Spleen (tissue), 11 donors: Measurements from ENCODE around the gene JMJD1C. TPM values are rescaled to one million over a fixed set of nuclear protein-coding genes. Genes with fewer than 3 reads are reported as not detected.
"Not testable (repeated sequence)": the region's sequence is repeated elsewhere in the genome, so short reads cannot be mapped to it uniquely, and the experiment has no call there.

ENCODE experiments used
- DNase-seq: peaks from one replicate; pipeline ENCODE4 v3.0.0-alpha.2; 2020
- H3K27ac ChIP-seq, 8 donors: fragments of 200-600 bp; sonication (generic) in 7 of 8; 1 replicate in 4 of 8; 2 replicates in 4 of 8; pipeline versions ENCODE4 v1.5.0 to v1.8.0; 2016 to 2021; ENCODE audit warnings: inconsistent platforms in 4 of 8, mild to moderate bottlenecking in 4 of 8, moderate library complexity in 1 of 8
- H3K27me3 ChIP-seq, 7 donors: fragments of 200-600 bp; sonication (generic) in 6 of 7; replicated peaks in 1 of 7; 1 replicate in 4 of 7; 2 replicates in 3 of 7; pipeline versions ENCODE4 v1.5.0 to v1.8.0; 2016 to 2021; ENCODE audit warnings: inconsistent platforms in 3 of 7, mild to moderate bottlenecking in 1 of 7
- H3K36me3 ChIP-seq, 6 donors: fragments of 200-600 bp; sonication (generic) in 5 of 6; 1 replicate in 4 of 6; 2 replicates in 2 of 6; pipeline versions ENCODE4 v1.5.0 to v1.8.0; 2016 to 2021; ENCODE audit warnings: inconsistent platforms in 2 of 6
- H3K4me1 ChIP-seq, 6 donors: fragments of 200-600 bp; sonication (generic) in 5 of 6; 1 replicate in 3 of 6; 2 replicates in 3 of 6; pipeline versions ENCODE4 v1.5.0 to v1.8.0; 2016 to 2021; ENCODE audit warnings: inconsistent platforms in 3 of 6
- H3K4me3 ChIP-seq, 8 donors: fragments of 200-600 bp; sonication (generic) in 7 of 8; 1 replicate in 4 of 8; 2 replicates in 4 of 8; pipeline versions ENCODE4 v1.5.0 to v1.8.0; 2016 to 2021; ENCODE audit warnings: inconsistent platforms in 4 of 8, mild to moderate bottlenecking in 4 of 8, moderate library complexity in 2 of 8
- H3K9me3 ChIP-seq, 8 donors: fragments of 200-600 bp; sonication (generic) in 7 of 8; 1 replicate in 4 of 8; 2 replicates in 4 of 8; pipeline versions ENCODE4 v1.5.0 to v1.8.0; 2016 to 2021; ENCODE audit warnings: inconsistent platforms in 4 of 8
- POLR2A ChIP-seq, 3 donors: fragments of 450-650 bp; IDR thresholded peaks; one replicate each; pipeline ENCODE4 v1.5.1; 2017; ENCODE audit warnings: antibody characterized with exemption in 3 of 3, mild to moderate bottlenecking in 1 of 3
- POLR2AphosphoS5 ChIP-seq, 3 donors: sonication (generic); formaldehyde crosslinking; IDR thresholded peaks; one replicate each; pipeline ENCODE4 v1.5.1; 2017; ENCODE audit warnings: antibody characterized with exemption in 3 of 3
- WGBS, 5 donors: extraction: QIAGEN DNeasy Blood & Tissue Kit in 3 of 5; methylation state at CpG; one replicate each; pipeline versions ENCODE4 v1.1.5 to v1.1.7; 2013 to 2018; 5-methylcytosine and 5-hydroxymethylcytosine counted together
- intact Hi-C: fragments of 100-400 bp; cut with DNase I; formaldehyde crosslinking; loops from one replicate; pipeline ENCODE4 v1.15.0; 2023; ENCODE audit warnings: low total_unique reads
- polyA plus RNA-seq, 3 donors: library from polyadenylated mRNA; stranded (reverse); fragments of 200-250 nt; gene quantifications; one replicate each; pipeline ENCODE4 v1.2.1, GENCODE V29; 2013
- total RNA-seq, 7 donors: library from RNA; depleted of rRNA in 3 of 7; stranded (reverse); fragments of >200 nt in 3 of 7; fragmentation: NEBNext Ultra II Directional in 4 of 7; extraction: Animal tissue kit (Norgen Biotek cat#: 25700) in 4 of 7; gene quantifications; one replicate each; pipeline versions ENCODE4 v1.1.0 to v1.2.1, GENCODE V29; 2016 to 2021
- TF ChIP-seq, protein P1 (sequence below), 11 experiments: fragments of 200-600 bp in 7 of 11; fragments of 450-650 bp in 4 of 11; sonication (generic) in 4 of 11; IDR thresholded peaks in 8 of 11; conservative IDR thresholded peaks in 3 of 11; 1 replicate in 7 of 11; 2 replicates in 4 of 11; pipeline versions ENCODE4 v1.4.0 to v1.8.0; 2016 to 2021; ENCODE audit warnings: antibody characterized with exemption in 11 of 11, inconsistent platforms in 4 of 11, mild to moderate bottlenecking in 1 of 11
- donor health status: healthy with polysubstance abuse.
- donor health status: DM: no; HTN: no; CAD: no; lungs with moderate emphysema.
- donor health status: DM: no; HTN: no; CAD: no.
- donor health status: Bipolar disorder and iron deficiency.
- donor health status: healthy.
- donor health status: DM: no; HTN: no; CAD: no.
- donor health status: DM: yes; HTN: yes; CAD: no.

JMJD1C gene
- total and polyA plus RNA-seq, 10 donors = 54.3 to 272 (median 137) TPM

DNA sequence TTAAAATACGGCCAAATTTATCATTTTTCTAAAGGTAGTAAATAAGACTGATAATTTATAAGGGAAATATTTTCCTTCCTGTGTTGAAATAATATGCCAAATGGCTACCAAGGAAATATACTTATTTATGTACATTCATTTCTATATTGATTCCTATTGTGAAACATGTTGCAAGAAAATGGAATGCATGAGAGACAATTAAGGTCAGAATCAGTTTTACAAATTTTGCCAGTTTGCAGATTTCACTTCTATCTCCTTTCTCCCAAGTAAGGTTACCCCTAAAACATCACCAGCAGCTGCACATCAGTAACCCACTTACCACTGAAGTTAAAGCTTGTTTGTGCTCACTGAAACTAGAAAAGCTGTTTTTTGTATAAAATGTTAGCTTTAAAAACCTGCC lies 36.2 kb upstream of the JMJD1C start:
- Histone ChIP-seq H3K27ac (no peak overlapping the region), H3K36me3 (no peaks in the 10 kb centered on the region), H3K4me3 (no peak overlapping the region), H3K27me3 (no peaks in the 10 kb centered on the region), H3K9me3 (no peaks in the 10 kb centered on the region), H3K4me1 (peaks cover 0 to 47% (median 11%) of the 10 kb centered on the region in 6 donors)
- intact Hi-C loops = no loop called here
- WGBS, 5 donors = 93 to 97% (median 95%) methylated on average over 1 of the region's 1 CpG
- no peak for DNase-seq
- TF ChIP-seq, protein P1, sequence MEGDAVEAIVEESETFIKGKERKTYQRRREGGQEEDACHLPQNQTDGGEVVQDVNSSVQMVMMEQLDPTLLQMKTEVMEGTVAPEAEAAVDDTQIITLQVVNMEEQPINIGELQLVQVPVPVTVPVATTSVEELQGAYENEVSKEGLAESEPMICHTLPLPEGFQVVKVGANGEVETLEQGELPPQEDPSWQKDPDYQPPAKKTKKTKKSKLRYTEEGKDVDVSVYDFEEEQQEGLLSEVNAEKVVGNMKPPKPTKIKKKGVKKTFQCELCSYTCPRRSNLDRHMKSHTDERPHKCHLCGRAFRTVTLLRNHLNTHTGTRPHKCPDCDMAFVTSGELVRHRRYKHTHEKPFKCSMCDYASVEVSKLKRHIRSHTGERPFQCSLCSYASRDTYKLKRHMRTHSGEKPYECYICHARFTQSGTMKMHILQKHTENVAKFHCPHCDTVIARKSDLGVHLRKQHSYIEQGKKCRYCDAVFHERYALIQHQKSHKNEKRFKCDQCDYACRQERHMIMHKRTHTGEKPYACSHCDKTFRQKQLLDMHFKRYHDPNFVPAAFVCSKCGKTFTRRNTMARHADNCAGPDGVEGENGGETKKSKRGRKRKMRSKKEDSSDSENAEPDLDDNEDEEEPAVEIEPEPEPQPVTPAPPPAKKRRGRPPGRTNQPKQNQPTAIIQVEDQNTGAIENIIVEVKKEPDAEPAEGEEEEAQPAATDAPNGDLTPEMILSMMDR (IDR thresholded peaks at IDR 0.05 in 8 of 11, conservative IDR thresholded peaks at IDR 0.05 in 3 of 11) = no peak
- TF ChIP-seq POLR2AphosphoS5 (IDR thresholded peaks at IDR 0.05) (no peak), POLR2A (IDR thresholded peaks at IDR 0.05) (no peak)

DNA sequence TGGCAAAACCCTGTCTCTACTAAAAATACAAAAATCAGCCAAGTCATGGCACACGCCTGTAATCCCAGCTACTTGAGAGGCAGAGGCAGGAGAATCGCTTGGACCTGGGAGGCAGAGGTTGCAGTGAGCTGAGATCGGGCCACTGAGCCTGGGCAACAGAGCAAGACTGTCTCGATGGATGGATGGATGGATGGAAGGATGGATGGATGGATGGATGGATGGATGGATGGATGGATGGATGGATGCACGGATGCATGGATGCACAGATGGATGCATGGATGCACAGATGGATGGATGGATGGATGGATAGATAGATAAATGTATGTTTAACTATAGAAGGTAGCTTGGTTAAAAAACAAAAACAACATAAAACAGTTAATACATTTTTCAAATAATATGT lies 34.8 kb upstream of the JMJD1C start:
- DNase-seq, H3K36me3 ChIP-seq, H3K4me3 ChIP-seq, intact Hi-C loops, H3K27ac ChIP-seq, H3K27me3 ChIP-seq, H3K9me3 ChIP-seq: not testable (repeated sequence)
- WGBS, 5 donors = 90 to 98% (median 95%) methylated on average over 5 of the region's 5 CpGs
- H3K4me1 ChIP-seq = peaks cover 0 to 39% (median 7%) of the 10 kb centered on the region in 6 donors

DNA sequence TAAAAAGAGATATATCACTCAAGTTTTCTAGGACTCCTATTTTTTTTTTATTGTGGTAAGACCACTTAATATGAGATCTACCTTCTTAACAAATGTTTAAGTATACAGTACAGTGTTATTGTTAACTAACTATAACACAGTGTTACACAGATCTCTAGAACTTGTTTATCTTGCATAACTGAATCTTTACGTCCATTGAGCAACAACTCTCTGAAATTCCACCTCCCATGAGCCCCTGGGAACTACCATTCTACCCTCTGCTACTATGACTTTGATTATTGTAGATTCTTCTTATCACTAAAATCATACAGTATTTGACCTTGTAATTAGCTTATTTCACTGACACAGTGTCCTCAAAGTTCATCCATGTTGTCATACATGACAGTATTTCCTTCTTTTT lies 32.9 kb upstream of the JMJD1C start:
- Histone ChIP-seq H3K36me3 (no peaks in the 10 kb centered on the region), H3K9me3 (no peaks in the 10 kb centered on the region), H3K4me1 (peaks cover 0 to 27% (median 6%) of the 10 kb centered on the region in 6 donors), H3K27me3 (no peaks in the 10 kb centered on the region), H3K4me3 (no peak overlapping the region), H3K27ac (no peak overlapping the region)
- DNase-seq = no peak
- no peak for TF ChIP-seq POLR2AphosphoS5 (IDR thresholded peaks at IDR 0.05)
- intact Hi-C loops = no loop called here
- WGBS, 5 donors = 44 to 90% (median 72%) methylated on average over 1 of the region's 1 CpG

DNA sequence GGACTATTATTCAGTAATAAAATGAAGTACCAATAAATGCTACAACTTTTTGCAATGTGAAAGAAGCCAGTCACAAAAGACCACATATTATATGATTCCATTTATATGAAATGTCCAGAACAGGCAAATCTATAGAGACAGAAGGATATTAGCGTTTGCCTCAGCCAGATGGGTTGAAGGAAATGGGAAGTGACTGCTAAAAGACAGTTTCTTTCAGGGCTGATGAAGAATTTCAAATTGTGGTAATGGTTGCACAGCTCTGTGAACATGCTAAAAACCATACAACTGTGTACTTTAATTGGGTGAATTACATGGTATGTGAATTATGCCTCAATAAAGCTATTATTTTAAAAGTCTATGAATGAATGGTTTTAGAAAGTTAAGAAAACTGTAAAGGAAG lies 31.5 kb upstream of the JMJD1C start:
- intact Hi-C loops = no loop called here
- TF ChIP-seq, protein P1 (IDR thresholded peaks at IDR 0.05 in 8 of 11, conservative IDR thresholded peaks at IDR 0.05 in 3 of 11) = no peak
- TF ChIP-seq POLR2A (IDR thresholded peaks at IDR 0.05) (no peak), POLR2AphosphoS5 (IDR thresholded peaks at IDR 0.05) (no peak)
- no peaks in the 10 kb centered on the region for H3K36me3 ChIP-seq
- 26 to 42% (median 41%) methylated on average over 1 of the region's 1 CpG for WGBS, 5 donors
- DNase-seq = no peak
- no peaks in the 10 kb centered on the region for H3K27me3 ChIP-seq
- H3K27ac ChIP-seq = no peak overlapping the region
- no peaks in the 10 kb centered on the region for H3K9me3 ChIP-seq
- H3K4me3 ChIP-seq = no peak overlapping the region
- H3K4me1 ChIP-seq = peaks cover 0 to 34% (median 6%) of the 10 kb centered on the region in 6 donors

DNA sequence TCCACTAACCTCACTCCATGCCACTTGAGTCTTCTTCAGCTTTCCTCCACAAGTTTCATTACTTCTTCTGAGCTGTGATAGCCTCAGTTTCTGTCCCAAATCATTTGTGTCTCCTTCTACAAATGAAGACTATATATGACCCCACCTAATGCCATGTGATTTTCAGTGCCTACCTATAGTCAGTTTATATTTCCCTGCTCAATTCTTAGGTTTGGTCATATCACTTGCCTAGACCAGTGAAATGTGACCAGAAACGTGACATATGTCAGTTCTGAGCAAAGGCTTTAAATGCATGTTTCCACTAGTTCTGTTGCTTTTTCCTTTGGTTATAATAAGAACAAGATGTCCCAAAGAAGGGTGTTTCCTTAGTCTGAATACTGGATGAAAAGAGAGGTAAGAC lies 30.8 kb upstream of the JMJD1C start:
- Histone ChIP-seq H3K27ac (no peak overlapping the region), H3K36me3 (no peaks in the 10 kb centered on the region), H3K27me3 (no peaks in the 10 kb centered on the region), H3K4me1 (peaks cover 0 to 41% (median 10%) of the 10 kb centered on the region in 6 donors), H3K4me3 (no peak overlapping the region), H3K9me3 (no peaks in the 10 kb centered on the region)
- no peak for TF ChIP-seq POLR2A (IDR thresholded peaks at IDR 0.05)
- no peak for TF ChIP-seq POLR2AphosphoS5 (IDR thresholded peaks at IDR 0.05)
- TF ChIP-seq, protein P1 (IDR thresholded peaks at IDR 0.05 in 8 of 11, conservative IDR thresholded peaks at IDR 0.05 in 3 of 11) = no peak
- no peak for DNase-seq
- intact Hi-C loops = no loop called here
- WGBS, 5 donors = 75 to 90% (median 80%) methylated on average over 1 of the region's 1 CpG
